ENCODE measurements around the gene DNTT.

Gene DNTT

GRCh38 chr10:96310321-96310669 lies 6.1 kb downstream of the DNTT start:
- no peak for DNase-seq

- no peak for DNase-seq
Observed at GRCh38 chr10:96311180-96311715, 7.0 kb downstream of the DNTT start.

- DNase-seq, result no peak
Observed at GRCh38 chr10:96313344-96313743, 9.1 kb downstream of the DNTT start.

- no peak for DNase-seq
Observed at GRCh38 chr10:96317067-96317833, 13.0 kb downstream of the DNTT start.

- DNase-seq, result no peak
Observed at GRCh38 chr10:96319754-96320474, 15.7 kb downstream of the DNTT start.

GRCh38 chr10:96321822-96322221 lies 17.6 kb downstream of the DNTT start:
- no peak for DNase-seq

- no peak for DNase-seq
Observed at GRCh38 chr10:96322275-96322674, 18.0 kb downstream of the DNTT start.

GRCh38 chr10:96324447-96324846 lies 20.2 kb downstream of the DNTT start:
- no peak for DNase-seq

- DNase-seq, result no peak
Observed at GRCh38 chr10:96325719-96326373, 21.6 kb downstream of the DNTT start.

- DNase-seq, result no peak
Observed at GRCh38 chr10:96327462-96327861, 23.2 kb downstream of the DNTT start.

GRCh38 chr10:96333101-96333500 lies 28.9 kb downstream of the DNTT start:
- no peak for DNase-seq

GRCh38 chr10:96334616-96335526 lies 30.6 kb downstream of the DNTT start:
- DNase-seq, result peak; percentile 34

- DNase-seq, result no peak
Observed at GRCh38 chr10:96337106-96337505, 32.9 kb downstream of the DNTT start.

GRCh38 chr10:96338279-96338925 lies 34.2 kb downstream of the DNTT start:
- DNase-seq, result no peak

- no peak for DNase-seq
Observed at GRCh38 chr10:96339383-96339782, 35.1 kb downstream of the DNTT start.

- DNase-seq, result peak; percentile 62
Observed at GRCh38 chr10:96339956-96340904, 36.0 kb downstream of the DNTT start.

GRCh38 chr10:96341219-96342182 lies 37.3 kb downstream of the DNTT start:
- DNase-seq, result no peak

GRCh38 chr10:96342402-96342801 lies 38.2 kb downstream of the DNTT start:
- no peak for DNase-seq

GRCh38 chr10:96344178-96344577 lies 39.9 kb downstream of the DNTT start:
- DNase-seq, result no peak

Data from fibroblast of skin of scalp (primary cell).